HEK293 (cell line): ENCODE results near the gene GRIK4.

Experiments
- CTCF ChIA-PET: fragments of 350-600 bp; formaldehyde crosslinking; extraction: SDS; loops from one replicate; lab custom pipeline; 2021; ENCODE audit warnings: antibody characterized with exemption; lab: Yijun Ruan, JAX
- POLR2A ChIA-PET: fragments of 300-600 bp; formaldehyde crosslinking; extraction: SDS; loops from one replicate; lab custom pipeline; 2020; ENCODE audit warnings: antibody characterized with exemption, inconsistent platforms; lab: Yijun Ruan, JAX
- H3K27ac ChIP-seq: fragments of 200-500 bp; sonication (Bioruptor generic); 2 replicates; pipeline ENCODE4 v1.5.1; 2014; ENCODE audit warnings: low read depth, low read length, control low read depth, inconsistent platforms; ENCODE audit errors: extremely low read depth
- H3K36me3 ChIP-seq, 2 experiments: fragments of 200-500 bp in 1 of 2; sonication (Bioruptor generic) in 1 of 2; 1 replicate in 1 of 2; 2 replicates in 1 of 2; pipeline ENCODE4 v1.5.1; 2014 to 2017; ENCODE audit warnings: inconsistent platforms in 2 of 2, low read length in 2 of 2; ENCODE audit not compliant: control insufficient read depth in 2 of 2, insufficient read depth in 1 of 2
- H3K4me1 ChIP-seq: fragments of 200-500 bp; sonication (Bioruptor generic); 2 replicates; pipeline ENCODE4 v1.5.1; 2014; ENCODE audit warnings: mild to moderate bottlenecking, low read length, inconsistent platforms; ENCODE audit not compliant: control insufficient read depth, insufficient read depth
- H3K4me3 ChIP-seq: 2 replicates; pipeline ENCODE4 v1.5.1; 2011; ENCODE audit warnings: low read depth, mild to moderate bottlenecking, control low read depth, low read length, moderate library complexity
- H3K9me3 ChIP-seq: fragments of 200-500 bp; sonication (Bioruptor generic); 2 replicates; pipeline ENCODE4 v1.5.1; 2014; ENCODE audit warnings: low read depth, low read length, inconsistent platforms; ENCODE audit not compliant: control insufficient read depth, insufficient read depth
- EGR2 ChIP-seq: fragments of 450-650 bp; formaldehyde crosslinking; IDR thresholded peaks from 2 replicates; pipeline ENCODE4 v1.5.1; 2016; ENCODE audit warnings: low read depth, missing biosample characterization, missing genetic modification characterization
- SETDB1 ChIP-seq: IDR thresholded peaks from one replicate; pipeline ENCODE4 v1.6.1; 2017; ENCODE audit warnings: mild to moderate bottlenecking, low read length, moderate library complexity, mixed read lengths; ENCODE audit not compliant: insufficient read length
- ZIC2 ChIP-seq: fragments of 450-650 bp; formaldehyde crosslinking; IDR thresholded peaks from 2 replicates; pipeline ENCODE4 v1.5.1; 2016; ENCODE audit warnings: missing biosample characterization, missing genetic modification characterization
- ZNF155 ChIP-seq: fragments of 450-650 bp; formaldehyde crosslinking; IDR thresholded peaks from 2 replicates; pipeline ENCODE4 v1.5.1; 2016; ENCODE audit warnings: missing biosample characterization, missing genetic modification characterization
- ZNF157 ChIP-seq: fragments of 450-650 bp; formaldehyde crosslinking; IDR thresholded peaks from 2 replicates; pipeline ENCODE4 v1.5.1; 2016; ENCODE audit warnings: missing biosample characterization, missing genetic modification characterization
- ZNF174 ChIP-seq: fragments of 450-650 bp; formaldehyde crosslinking; IDR thresholded peaks from 2 replicates; pipeline ENCODE4 v1.5.0; 2017; ENCODE audit warnings: missing biosample characterization, mild to moderate bottlenecking, missing genetic modification characterization
- ZNF221 ChIP-seq: fragments of 450-650 bp; formaldehyde crosslinking; IDR thresholded peaks from 2 replicates; pipeline ENCODE4 v1.5.1; 2017; ENCODE audit warnings: missing biosample characterization, missing genetic modification characterization, borderline replicate concordance
- ZNF335 ChIP-seq: fragments of 450-650 bp; formaldehyde crosslinking; conservative IDR thresholded peaks from 2 replicates; pipeline ENCODE4 v1.5.1; 2016; ENCODE audit warnings: missing biosample characterization, missing genetic modification characterization
- ZNF341 ChIP-seq: fragments of 450-650 bp; formaldehyde crosslinking; IDR thresholded peaks from 2 replicates; pipeline ENCODE4; 2016; ENCODE audit warnings: low read depth, missing biosample characterization, missing genetic modification characterization
- ZNF354C ChIP-seq: fragments of 450-650 bp; formaldehyde crosslinking; IDR thresholded peaks from 2 replicates; pipeline ENCODE4 v1.5.1; 2016; ENCODE audit warnings: missing biosample characterization, missing genetic modification characterization, low read depth, borderline replicate concordance
- ZNF394 ChIP-seq: fragments of 450-650 bp; formaldehyde crosslinking; IDR thresholded peaks from 2 replicates; pipeline ENCODE4 v1.5.1; 2016; ENCODE audit warnings: missing biosample characterization, missing genetic modification characterization, mild to moderate bottlenecking, moderate library complexity, borderline replicate concordance
- ZNF558 ChIP-seq: fragments of 450-650 bp; formaldehyde crosslinking; IDR thresholded peaks from 2 replicates; pipeline ENCODE4 v1.5.1; 2016; ENCODE audit warnings: missing biosample characterization, missing genetic modification characterization
- ZNF626 ChIP-seq: fragments of 450-650 bp; sonication (Bioruptor Pico); formaldehyde crosslinking; IDR thresholded peaks from 2 replicates; pipeline ENCODE4 v1.5.1; 2018; ENCODE audit warnings: missing biosample characterization, missing genetic modification characterization, inconsistent platforms
- ZNF843 ChIP-seq: fragments of 450-650 bp; formaldehyde crosslinking; IDR thresholded peaks from 2 replicates; pipeline ENCODE4 v1.5.1; 2016; ENCODE audit warnings: missing biosample characterization, missing genetic modification characterization
- TF ChIP-seq, protein P1 (sequence below): fragments of 450-650 bp; formaldehyde crosslinking; conservative IDR thresholded peaks from 2 replicates; pipeline ENCODE4 v1.5.1; 2016; ENCODE audit warnings: low read depth, missing biosample characterization, missing genetic modification characterization
- TF ChIP-seq, protein P2 (sequence below): fragments of 450-650 bp; formaldehyde crosslinking; IDR thresholded peaks from 2 replicates; pipeline ENCODE4 v1.5.1; 2016; ENCODE audit warnings: missing biosample characterization, missing genetic modification characterization
- TF ChIP-seq, protein P3 (sequence below): fragments of 450-650 bp; formaldehyde crosslinking; IDR thresholded peaks from 2 replicates; pipeline ENCODE4 v1.5.1; 2016; ENCODE audit warnings: missing biosample characterization, missing genetic modification characterization
- TF ChIP-seq, protein P4 (sequence below): fragments of 450-650 bp; formaldehyde crosslinking; IDR thresholded peaks from 2 replicates; pipeline ENCODE4; 2016; ENCODE audit warnings: missing biosample characterization, missing genetic modification characterization
- TF ChIP-seq, protein P5 (sequence below): fragments of 450-650 bp; formaldehyde crosslinking; IDR thresholded peaks from 2 replicates; pipeline ENCODE4 v1.5.1; 2016; ENCODE audit warnings: missing biosample characterization, missing genetic modification characterization

Gene GRIK4

DNA sequence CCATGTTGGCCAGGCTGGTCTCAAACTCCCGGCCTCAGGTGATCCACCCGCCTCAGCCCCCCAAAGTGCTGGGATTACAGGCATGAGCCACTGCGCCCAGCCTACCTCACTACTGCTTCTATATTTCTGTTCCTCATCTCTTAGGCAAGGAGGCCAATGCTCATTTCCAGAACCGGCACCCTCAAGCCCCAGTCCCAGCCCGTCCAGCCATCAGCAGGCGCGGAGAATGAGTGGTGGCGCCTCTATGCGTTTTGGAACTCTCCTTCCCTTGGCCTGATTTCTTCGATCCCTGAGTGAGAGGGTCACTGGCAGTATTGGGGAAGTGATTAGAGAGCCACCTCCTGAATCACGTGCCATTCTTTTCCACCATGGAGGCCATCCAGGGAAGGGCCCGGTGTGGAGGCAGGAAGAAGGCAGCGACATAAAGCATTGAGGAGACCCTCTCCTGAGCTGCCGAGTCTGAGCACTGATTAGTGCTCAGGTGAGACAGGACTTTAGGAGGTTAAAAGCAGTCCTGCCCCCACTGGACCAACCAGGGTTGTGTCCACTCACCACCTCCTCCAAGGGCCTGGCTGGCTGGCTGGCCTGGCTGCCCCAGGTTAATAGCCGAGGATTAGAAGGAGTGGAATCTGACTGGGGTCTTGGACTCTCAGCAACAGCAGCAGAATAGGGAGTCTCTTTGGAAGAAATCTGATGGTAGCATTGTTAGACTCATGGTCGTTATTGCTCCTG, 8.7 kb downstream of the GRIK4 start:
- TF ChIP-seq ZNF394 (tag by site-specific recombination) (no peak), ZNF155 (tag by site-specific recombination) (no peak), ZIC2 (no peak), ZNF221 (tag by site-specific recombination) (no peak), ZNF626 (tag by site-specific recombination) (no peak)
- TF ChIP-seq, protein P1, sequence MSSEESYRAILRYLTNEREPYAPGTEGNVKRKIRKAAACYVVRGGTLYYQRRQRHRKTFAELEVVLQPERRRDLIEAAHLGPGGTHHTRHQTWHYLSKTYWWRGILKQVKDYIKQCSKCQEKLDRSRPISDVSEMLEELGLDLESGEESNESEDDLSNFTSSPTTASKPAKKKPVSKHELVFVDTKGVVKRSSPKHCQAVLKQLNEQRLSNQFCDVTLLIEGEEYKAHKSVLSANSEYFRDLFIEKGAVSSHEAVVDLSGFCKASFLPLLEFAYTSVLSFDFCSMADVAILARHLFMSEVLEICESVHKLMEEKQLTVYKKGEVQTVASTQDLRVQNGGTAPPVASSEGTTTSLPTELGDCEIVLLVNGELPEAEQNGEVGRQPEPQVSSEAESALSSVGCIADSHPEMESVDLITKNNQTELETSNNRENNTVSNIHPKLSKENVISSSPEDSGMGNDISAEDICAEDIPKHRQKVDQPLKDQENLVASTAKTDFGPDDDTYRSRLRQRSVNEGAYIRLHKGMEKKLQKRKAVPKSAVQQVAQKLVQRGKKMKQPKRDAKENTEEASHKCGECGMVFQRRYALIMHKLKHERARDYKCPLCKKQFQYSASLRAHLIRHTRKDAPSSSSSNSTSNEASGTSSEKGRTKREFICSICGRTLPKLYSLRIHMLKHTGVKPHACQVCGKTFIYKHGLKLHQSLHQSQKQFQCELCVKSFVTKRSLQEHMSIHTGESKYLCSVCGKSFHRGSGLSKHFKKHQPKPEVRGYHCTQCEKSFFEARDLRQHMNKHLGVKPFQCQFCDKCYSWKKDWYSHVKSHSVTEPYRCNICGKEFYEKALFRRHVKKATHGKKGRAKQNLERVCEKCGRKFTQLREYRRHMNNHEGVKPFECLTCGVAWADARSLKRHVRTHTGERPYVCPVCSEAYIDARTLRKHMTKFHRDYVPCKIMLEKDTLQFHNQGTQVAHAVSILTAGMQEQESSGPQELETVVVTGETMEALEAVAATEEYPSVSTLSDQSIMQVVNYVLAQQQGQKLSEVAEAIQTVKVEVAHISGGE (tag by site-specific recombination) = no peak
- no peaks in the 10 kb centered on the region for H3K9me3 ChIP-seq
- ChIA-PET CTCF (interaction anchor here (0.6 kb wide), 1 partner anchor 46 kb away, joined by 3 read pairs; no protein-coding TSS in a partner anchor), POLR2A (no interaction called here)
- no peak overlapping the region for H3K27ac ChIP-seq
- no peaks in the 10 kb centered on the region for H3K4me1 ChIP-seq
- H3K4me3 ChIP-seq = no peak overlapping the region
- H3K36me3 ChIP-seq = no peaks in the 10 kb centered on the region

DNA sequence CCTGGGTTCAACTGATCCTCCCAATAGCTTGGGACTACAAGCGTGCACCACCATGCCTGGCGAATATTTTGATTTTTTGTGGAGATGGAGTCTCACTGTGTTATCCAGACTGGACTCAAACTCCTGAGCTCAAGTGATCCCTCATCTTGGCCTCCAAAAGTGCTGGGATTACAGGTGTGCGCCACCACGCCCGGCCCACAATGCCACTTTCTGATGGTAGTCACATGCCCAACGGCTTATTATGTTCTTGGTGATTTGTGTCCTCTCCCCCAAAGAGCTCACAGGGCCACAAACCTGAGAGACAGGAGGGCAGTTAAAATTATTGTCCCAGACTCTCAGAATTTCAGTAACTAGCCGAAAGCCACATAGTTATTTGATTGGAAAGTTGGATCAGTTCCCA, 9.6 kb downstream of the GRIK4 start:
- Histone ChIP-seq H3K36me3 (no peaks in the 10 kb centered on the region), H3K4me3 (no peak overlapping the region), H3K27ac (no peak overlapping the region), H3K4me1 (no peaks in the 10 kb centered on the region), H3K9me3 (no peaks in the 10 kb centered on the region)
- TF ChIP-seq ZNF174 (tag by site-specific recombination) (no peak), EGR2 (tag by site-specific recombination) (no peak), ZNF558 (no peak), SETDB1 (no peak), ZNF157 (tag by site-specific recombination) (no peak), ZNF843 (tag by site-specific recombination) (no peak), ZNF341 (tag by site-specific recombination) (no peak), ZNF335 (tag by site-specific recombination) (no peak), ZNF354C (tag by site-specific recombination) (no peak)
- TF ChIP-seq, protein P2, sequence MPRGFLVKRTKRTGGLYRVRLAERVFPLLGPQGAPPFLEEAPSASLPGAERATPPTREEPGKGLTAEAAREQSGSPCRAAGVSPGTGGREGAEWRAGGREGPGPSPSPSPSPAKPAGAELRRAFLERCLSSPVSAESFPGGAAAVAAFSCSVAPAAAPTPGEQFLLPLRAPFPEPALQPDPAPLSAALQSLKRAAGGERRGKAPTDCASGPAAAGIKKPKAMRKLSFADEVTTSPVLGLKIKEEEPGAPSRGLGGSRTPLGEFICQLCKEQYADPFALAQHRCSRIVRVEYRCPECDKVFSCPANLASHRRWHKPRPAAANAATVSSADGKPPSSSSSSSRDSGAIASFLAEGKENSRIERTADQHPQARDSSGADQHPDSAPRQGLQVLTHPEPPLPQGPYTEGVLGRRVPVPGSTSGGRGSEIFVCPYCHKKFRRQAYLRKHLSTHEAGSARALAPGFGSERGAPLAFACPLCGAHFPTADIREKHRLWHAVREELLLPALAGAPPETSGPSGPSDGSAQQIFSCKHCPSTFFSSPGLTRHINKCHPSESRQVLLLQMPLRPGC = no peak
- TF ChIP-seq, protein P3, sequence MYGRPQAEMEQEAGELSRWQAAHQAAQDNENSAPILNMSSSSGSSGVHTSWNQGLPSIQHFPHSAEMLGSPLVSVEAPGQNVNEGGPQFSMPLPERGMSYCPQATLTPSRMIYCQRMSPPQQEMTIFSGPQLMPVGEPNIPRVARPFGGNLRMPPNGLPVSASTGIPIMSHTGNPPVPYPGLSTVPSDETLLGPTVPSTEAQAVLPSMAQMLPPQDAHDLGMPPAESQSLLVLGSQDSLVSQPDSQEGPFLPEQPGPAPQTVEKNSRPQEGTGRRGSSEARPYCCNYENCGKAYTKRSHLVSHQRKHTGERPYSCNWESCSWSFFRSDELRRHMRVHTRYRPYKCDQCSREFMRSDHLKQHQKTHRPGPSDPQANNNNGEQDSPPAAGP (tag by site-specific recombination) = no peak
- TF ChIP-seq, protein P4, sequence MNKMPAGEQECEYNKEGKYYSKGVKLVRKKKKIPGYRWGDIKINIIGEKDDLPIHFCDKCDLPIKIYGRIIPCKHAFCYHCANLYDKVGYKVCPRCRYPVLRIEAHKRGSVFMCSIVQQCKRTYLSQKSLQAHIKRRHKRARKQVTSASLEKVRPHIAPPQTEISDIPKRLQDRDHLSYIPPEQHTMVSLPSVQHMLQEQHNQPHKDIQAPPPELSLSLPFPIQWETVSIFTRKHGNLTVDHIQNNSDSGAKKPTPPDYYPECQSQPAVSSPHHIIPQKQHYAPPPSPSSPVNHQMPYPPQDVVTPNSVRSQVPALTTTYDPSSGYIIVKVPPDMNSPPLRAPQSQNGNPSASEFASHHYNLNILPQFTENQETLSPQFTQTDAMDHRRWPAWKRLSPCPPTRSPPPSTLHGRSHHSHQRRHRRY = no peak
- TF ChIP-seq, protein P5, sequence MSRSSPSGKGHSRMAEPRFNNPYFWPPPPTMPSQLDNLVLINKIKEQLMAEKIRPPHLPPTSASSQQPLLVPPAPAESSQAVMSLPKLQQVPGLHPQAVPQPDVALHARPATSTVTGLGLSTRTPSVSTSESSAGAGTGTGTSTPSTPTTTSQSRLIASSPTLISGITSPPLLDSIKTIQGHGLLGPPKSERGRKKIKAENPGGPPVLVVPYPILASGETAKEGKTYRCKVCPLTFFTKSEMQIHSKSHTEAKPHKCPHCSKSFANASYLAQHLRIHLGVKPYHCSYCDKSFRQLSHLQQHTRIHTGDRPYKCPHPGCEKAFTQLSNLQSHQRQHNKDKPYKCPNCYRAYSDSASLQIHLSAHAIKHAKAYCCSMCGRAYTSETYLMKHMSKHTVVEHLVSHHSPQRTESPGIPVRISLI = no peak
- CTCF ChIA-PET = interaction anchor here (0.6 to 1.1 kb wide), 3 partner anchors 11 to 164 kb away, joined by 3 read pairs; no protein-coding TSS in a partner anchor
- POLR2A ChIA-PET = no interaction called here
